NCI-H2227 treated with DMSO at 0.1 percent for 48 hours (cell line): ENCODE measurements around the gene GIMAP1.

Source experiments
- DNase-seq: peaks from one replicate; lab custom pipeline; 2025; lab: John Stamatoyannopoulos, UW

GIMAP1 gene

GRCh38 chr7:150722431-150722931 is 6.1 kb downstream of the GIMAP1 start:
- DNase-seq: no peak

- DNase-seq: no peak
These were observed 7.1 kb downstream of the GIMAP1 start for GRCh38 chr7:150723467-150723866.

- DNase-seq: no peak
These were observed 11.0 kb downstream of the GIMAP1 start for GRCh38 chr7:150727381-150727780.

- DNase-seq: no peak
These were observed 11.6 kb downstream of the GIMAP1 start for GRCh38 chr7:150728011-150728410.

- DNase-seq: no peak
These were observed 12.2 kb downstream of the GIMAP1 start for GRCh38 chr7:150728609-150729008.

GRCh38 chr7:150731916-150732315 is 15.5 kb downstream of the GIMAP1 start:
- no peak for DNase-seq

GRCh38 chr7:150732786-150733481 is 16.5 kb downstream of the GIMAP1 start:
- no peak for DNase-seq

- no peak for DNase-seq
These were observed 17.2 kb downstream of the GIMAP1 start for GRCh38 chr7:150733482-150734095.

- no peak for DNase-seq
These were observed 17.8 kb downstream of the GIMAP1 start for GRCh38 chr7:150734254-150734653.

- DNase-seq: no peak
These were observed 19.4 kb downstream of the GIMAP1 start for GRCh38 chr7:150735596-150736358.

GRCh38 chr7:150736864-150737263 is 20.5 kb downstream of the GIMAP1 start:
- DNase-seq: no peak

- DNase-seq: no peak
These were observed 21.0 kb downstream of the GIMAP1 start, which contains the start of gene GIMAP5 for GRCh38 chr7:150737265-150738055. Gene GIMAP5 (plus strand): TSS chr7:150737418. CDS start chr7:150740885, 3,467 bp downstream.

- DNase-seq: no peak
These were observed 21.7 kb downstream of the GIMAP1 start for GRCh38 chr7:150738092-150738491.

- no peak for DNase-seq
These were observed 22.2 kb downstream of the GIMAP1 start for GRCh38 chr7:150738591-150739001.

- no peak for DNase-seq
These were observed 22.6 kb downstream of the GIMAP1 start for GRCh38 chr7:150739033-150739432.

- DNase-seq: no peak
These were observed 23.6 kb downstream of the GIMAP1 start for GRCh38 chr7:150740053-150740452.

- DNase-seq: no peak
These were observed 26.0 kb downstream of the GIMAP1 start for GRCh38 chr7:150742286-150742968.

GRCh38 chr7:150744041-150744656 is 27.7 kb downstream of the GIMAP1 start:
- no peak for DNase-seq

GRCh38 chr7:150745086-150745485 is 28.7 kb downstream of the GIMAP1 start:
- DNase-seq: no peak

- no peak for DNase-seq
These were observed 29.5 kb downstream of the GIMAP1 start for GRCh38 chr7:150745876-150746275.

GRCh38 chr7:150746921-150747320 is 30.5 kb downstream of the GIMAP1 start:
- no peak for DNase-seq
